CD4-positive, alpha-beta T cell treated with Interleukin-15 for 1 hour (primary cell): ENCODE measurements around the gene FREM1.

ENCODE experiments used
- DNase-seq: peaks from one replicate; pipeline ENCODE4 v3.0.0-alpha.2; 2020

FREM1 gene

GRCh38 chr9:14692470-14693250, 217.6 kb downstream of the FREM1 start:
- DNase-seq, result no peak

GRCh38 chr9:14690948-14691730, 219.1 kb downstream of the FREM1 start:
- no peak for DNase-seq

DNA sequence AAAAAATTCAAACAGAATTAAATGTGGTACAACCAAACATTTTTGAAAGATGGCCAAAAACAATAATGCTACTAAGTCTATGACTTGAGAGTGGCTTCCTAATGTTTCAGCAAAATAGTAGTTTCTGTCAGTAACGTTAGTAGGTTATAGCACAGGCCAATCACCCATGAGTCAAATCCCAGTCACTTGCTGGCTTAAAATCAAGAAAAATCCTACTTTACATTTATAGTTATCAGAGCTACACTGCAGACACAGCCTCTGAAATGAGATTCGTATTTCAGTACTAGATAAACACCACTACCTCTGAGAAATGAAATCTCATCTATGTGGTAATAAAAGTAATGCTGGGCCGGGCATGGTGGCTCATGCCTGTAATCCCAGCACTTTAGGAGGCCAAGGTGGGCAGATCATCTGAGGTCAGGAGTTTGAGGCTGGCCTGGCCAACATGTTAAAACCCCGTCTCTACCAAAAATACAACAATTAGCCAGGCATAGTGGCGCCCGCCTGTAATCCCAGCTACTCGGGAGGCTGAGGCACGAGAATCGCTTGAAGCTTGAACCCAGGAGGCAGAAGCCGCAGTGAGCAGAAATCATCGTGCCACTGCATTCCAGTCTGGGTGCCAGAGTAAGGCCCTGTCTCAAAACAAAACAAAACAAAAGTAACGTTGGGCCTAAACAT, 223.0 kb downstream of the FREM1 start:
- no peak for DNase-seq

DNA sequence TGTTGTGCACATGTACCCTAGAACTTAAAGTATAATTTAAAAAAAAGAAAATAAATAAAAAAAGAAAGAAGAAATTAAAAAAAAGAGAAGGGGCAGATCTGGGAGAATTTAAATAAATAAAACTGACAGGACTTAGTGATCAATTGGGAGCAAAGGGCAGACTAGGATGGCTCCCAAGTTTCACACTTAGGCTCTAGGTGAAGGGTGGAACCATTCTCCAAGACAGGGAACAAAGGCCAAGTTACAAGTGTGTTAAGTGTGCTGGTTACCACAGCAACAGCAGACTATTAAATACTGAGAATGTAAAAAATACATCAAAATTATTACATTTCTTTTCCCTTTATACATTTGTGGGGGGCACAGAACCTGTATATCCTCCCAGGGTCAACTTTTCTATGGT, 224.1 kb downstream of the FREM1 start:
- DNase-seq, result no peak
